ENCODE results near the gene SOX12. TPM values are rescaled to one million over a fixed set of nuclear protein-coding genes. Genes with fewer than 3 reads are reported as not detected.

Gene SOX12
- total and polyA plus RNA-seq, 9 donors = 5.9 to 27.7 (median 25.3) TPM

DNA sequence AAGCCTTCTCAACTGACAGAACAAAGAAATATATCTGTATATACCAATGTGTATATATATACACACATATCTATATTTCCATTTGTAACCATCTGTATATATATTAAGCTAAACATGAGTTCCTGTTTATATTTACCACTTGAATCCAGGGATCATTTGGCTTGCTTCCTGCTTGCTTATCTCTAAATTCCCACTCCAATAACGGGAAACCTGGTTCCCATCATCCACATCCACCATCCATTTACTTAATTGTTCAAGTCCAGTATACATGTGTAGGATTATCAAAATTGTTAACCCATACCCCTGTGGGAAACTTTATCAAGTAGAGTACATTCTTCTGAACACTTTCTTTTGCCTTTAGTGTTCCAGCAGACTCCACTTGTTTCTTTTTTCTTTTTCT, 12.5 kb upstream of the SOX12 start:
- Histone ChIP-seq H3K36me3 (ENCODE audit: control insufficient read depth, insufficient read depth, low read length) (no peaks in the 10 kb centered on the region), H3K4me3 (ENCODE audit: low read length) (no peak overlapping the region), H3K9me3 (replicated peaks; ENCODE audit: control insufficient read depth, low read depth, low read length) (no peaks in the 10 kb centered on the region), H3K4me1 (ENCODE audit: control insufficient read depth, insufficient read depth, low read length) (peaks cover 24% of the 10 kb centered on the region), H3K27ac (ENCODE audit: low read length) (no peak overlapping the region), H3K27me3 (ENCODE audit: control insufficient read depth, insufficient read depth, low read length) (no peaks in the 10 kb centered on the region)
- WGBS (ENCODE audit: insufficient coverage) = no CpG with 5 or more reads among the region's 1 CpG
- no peak for DNase-seq

DNA sequence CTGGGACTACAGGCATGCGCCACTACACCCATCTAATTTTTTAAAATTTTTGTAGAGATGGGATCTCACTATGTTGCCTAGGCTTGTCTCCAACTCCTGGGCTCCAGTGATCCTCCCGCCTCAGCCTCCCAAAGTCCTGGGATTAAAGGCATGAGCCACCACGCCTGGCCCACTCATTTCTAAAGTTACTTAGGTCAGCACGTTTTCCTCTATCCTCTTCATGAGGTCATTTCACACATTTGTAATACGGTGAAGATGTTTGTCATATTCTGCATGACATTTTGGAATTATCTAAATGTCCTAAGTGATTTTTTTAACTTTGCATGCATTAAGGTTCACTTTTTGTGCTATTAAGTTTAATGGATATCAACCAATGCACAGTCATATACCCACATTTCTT, 11.9 kb upstream of the SOX12 start:
- no peak overlapping the region for H3K27ac ChIP-seq (ENCODE audit: low read length)

DNA sequence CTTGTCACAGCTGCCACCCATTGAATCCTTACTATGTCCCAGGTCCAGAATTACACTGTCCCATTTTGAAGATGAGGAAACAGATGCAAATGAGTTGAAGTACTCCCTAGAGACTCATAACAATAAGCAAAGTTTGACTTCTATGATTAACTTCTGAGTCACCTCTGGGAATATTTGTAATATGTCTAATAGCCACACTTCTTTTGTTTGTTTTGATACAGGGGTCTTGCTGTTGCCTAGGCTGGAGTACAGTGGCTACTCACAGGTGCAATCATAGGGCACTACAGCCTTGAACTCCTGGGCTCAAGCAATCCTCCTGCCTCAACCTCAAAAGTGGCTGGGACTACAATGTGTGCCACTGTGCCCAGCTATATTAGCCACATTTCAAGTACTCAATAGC, 11.4 kb upstream of the SOX12 start:
- Histone ChIP-seq H3K27me3 (ENCODE audit: control insufficient read depth, insufficient read depth, low read length) (no peaks in the 10 kb centered on the region), H3K36me3 (ENCODE audit: control insufficient read depth, insufficient read depth, low read length) (no peaks in the 10 kb centered on the region), H3K4me1 (ENCODE audit: control insufficient read depth, insufficient read depth, low read length) (peaks cover 16% of the 10 kb centered on the region), H3K9me3 (replicated peaks; ENCODE audit: control insufficient read depth, low read depth, low read length) (no peaks in the 10 kb centered on the region), H3K4me3 (ENCODE audit: low read length) (no peak overlapping the region), H3K27ac (ENCODE audit: low read length) (no peak overlapping the region)
- DNase-seq = no peak

More for the DNA sequence above, 11.9 kb upstream of the SOX12 start:
- no peak overlapping the region for H3K4me3 ChIP-seq (ENCODE audit: low read length)
- 94% methylated on average over 2 of the region's 5 CpGs for WGBS (ENCODE audit: insufficient coverage)
- H3K4me1 ChIP-seq (ENCODE audit: control insufficient read depth, insufficient read depth, low read length) = peaks cover 22% of the 10 kb centered on the region
- H3K27me3 ChIP-seq (ENCODE audit: control insufficient read depth, insufficient read depth, low read length) = no peaks in the 10 kb centered on the region
- no peak for DNase-seq
- H3K9me3 ChIP-seq (replicated peaks; ENCODE audit: control insufficient read depth, low read depth, low read length) = no peaks in the 10 kb centered on the region
- H3K36me3 ChIP-seq (ENCODE audit: control insufficient read depth, insufficient read depth, low read length) = no peaks in the 10 kb centered on the region

DNA sequence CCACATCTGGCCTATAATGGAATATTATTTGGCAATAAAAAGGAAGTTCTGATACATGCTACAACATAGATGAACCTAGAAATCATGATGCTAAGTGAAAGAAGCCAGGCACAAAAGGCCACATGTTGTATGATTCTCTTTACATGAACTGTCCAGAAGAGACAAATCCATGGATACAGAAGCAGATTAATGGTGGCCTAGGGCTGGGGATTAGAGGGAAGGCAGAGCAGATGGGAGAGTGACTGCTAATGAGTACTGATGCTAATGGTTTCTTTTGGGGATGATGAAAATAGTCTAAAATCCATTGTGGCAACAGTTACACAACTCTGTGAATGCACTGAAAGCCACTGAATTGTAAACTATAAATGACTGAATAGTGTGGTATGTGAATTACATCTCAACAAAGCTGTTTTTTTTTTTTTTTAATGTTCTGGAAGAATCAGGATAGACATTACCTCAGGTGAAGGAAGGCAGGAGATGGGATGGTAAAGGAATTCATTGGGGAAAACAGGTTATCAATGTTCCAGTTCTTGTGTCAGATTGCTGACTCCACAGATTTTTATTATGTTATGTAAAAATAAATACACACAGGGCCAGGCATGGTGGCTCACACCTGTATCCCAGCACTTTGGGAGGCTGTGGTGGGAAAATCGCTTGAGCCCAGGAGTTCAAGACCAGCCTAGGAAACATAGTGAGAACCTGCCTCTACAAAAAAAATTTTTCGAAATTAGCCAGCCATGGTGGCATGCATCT, 8.9 kb upstream of the SOX12 start:
- peaks cover 5% of the 10 kb centered on the region for H3K36me3 ChIP-seq (ENCODE audit: control insufficient read depth, insufficient read depth, low read length)
- no peak for DNase-seq
- WGBS (ENCODE audit: insufficient coverage) = 80% methylated on average over 2 of the region's 2 CpGs
- H3K4me1 ChIP-seq (ENCODE audit: control insufficient read depth, insufficient read depth, low read length) = peaks cover 2% of the 10 kb centered on the region
- no peak overlapping the region for H3K27ac ChIP-seq (ENCODE audit: low read length)
- no peaks in the 10 kb centered on the region for H3K27me3 ChIP-seq (ENCODE audit: control insufficient read depth, insufficient read depth, low read length)
- H3K4me3 ChIP-seq (ENCODE audit: low read length) = no peak overlapping the region
- H3K9me3 ChIP-seq (replicated peaks; ENCODE audit: control insufficient read depth, low read depth, low read length) = no peaks in the 10 kb centered on the region

DNA sequence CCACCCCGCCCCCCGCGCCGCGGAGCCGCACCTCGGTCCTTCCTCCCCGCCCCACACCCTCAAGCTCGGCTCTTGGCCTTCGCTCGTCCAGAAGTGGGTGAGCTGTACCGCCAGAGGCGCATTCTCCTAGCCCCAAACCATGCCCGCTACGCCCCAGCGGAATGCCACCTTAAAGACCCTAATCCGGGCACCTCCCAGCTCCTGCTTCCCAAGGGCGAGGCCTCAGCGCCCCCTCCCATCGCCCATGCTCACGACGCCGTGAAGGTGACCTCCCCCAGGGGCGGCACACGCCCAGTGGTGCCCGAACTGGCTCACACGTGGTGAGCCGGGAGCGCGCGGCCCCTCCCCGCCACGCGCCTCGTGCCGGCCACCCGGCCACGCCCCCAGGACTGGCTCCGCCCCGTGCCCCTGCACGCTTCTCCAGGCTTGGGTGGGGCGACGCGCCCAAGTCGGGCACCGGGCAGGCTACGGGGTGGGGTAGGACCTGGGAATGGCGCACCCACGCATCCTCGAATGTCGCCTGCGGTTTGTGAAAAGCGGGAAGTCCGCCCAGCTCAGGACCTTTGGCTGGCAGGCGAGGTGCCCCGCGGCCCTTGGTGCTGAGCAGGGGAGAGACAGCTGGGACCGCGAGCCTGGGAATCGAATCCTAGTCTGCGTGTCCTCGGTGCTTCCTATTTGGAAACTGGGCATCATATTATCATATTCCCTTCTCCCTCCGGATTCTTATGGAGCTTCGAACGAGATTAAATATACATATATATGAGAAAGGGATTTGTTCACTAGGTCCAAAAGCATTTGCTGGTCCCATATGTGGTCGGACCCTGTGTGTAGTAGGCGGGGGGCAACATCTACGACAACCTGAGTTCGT, 941 bp upstream of the SOX12 start:
- WGBS (ENCODE audit: insufficient coverage) = 0% methylated on average over 55 of the region's 69 CpGs
- no peaks in the 10 kb centered on the region for H3K27me3 ChIP-seq (ENCODE audit: control insufficient read depth, insufficient read depth, low read length)
- peaks cover 18% of the 10 kb centered on the region for H3K36me3 ChIP-seq (ENCODE audit: control insufficient read depth, insufficient read depth, low read length)
- peak overlapping the region; percentile 99 for H3K27ac ChIP-seq (ENCODE audit: low read length)
- H3K9me3 ChIP-seq (replicated peaks; ENCODE audit: control insufficient read depth, low read depth, low read length) = no peaks in the 10 kb centered on the region
- H3K4me1 ChIP-seq (ENCODE audit: control insufficient read depth, insufficient read depth, low read length) = peaks cover 28% of the 10 kb centered on the region
- H3K4me3 ChIP-seq (ENCODE audit: low read length) = peak overlapping the region; percentile 83
- peak; percentile 92 for DNase-seq

DNA sequence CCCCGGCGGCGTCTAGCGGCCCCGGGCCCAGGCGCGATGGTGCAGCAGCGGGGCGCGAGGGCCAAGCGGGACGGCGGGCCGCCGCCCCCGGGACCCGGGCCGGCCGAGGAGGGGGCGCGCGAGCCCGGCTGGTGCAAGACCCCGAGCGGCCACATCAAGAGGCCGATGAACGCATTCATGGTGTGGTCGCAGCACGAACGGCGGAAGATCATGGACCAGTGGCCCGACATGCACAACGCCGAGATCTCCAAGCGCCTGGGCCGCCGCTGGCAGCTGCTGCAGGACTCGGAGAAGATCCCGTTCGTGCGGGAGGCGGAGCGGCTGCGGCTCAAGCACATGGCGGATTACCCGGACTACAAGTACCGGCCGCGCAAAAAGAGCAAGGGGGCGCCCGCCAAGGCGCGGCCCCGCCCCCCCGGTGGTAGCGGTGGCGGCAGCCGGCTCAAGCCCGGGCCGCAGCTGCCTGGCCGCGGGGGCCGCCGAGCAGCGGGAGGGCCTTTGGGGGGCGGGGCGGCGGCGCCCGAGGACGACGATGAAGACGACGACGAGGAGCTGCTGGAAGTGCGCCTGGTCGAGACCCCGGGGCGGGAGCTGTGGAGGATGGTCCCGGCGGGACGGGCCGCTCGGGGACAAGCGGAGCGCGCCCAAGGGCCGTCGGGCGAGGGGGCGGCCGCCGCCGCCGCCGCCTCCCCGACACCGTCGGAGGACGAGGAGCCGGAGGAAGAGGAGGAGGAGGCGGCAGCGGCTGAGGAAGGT, 715 bp downstream of the SOX12 start:
- peak; percentile 88 for DNase-seq
- under 1% methylated on average over 103 of the region's 103 CpGs for WGBS (ENCODE audit: insufficient coverage)
- H3K27ac ChIP-seq (ENCODE audit: low read length) = peak overlapping the region; percentile 94
- H3K4me3 ChIP-seq (ENCODE audit: low read length) = peak overlapping the region; percentile 74
- no peaks in the 10 kb centered on the region for H3K9me3 ChIP-seq (replicated peaks; ENCODE audit: control insufficient read depth, low read depth, low read length)
- peaks cover 16% of the 10 kb centered on the region for H3K36me3 ChIP-seq (ENCODE audit: control insufficient read depth, insufficient read depth, low read length)
- H3K27me3 ChIP-seq (ENCODE audit: control insufficient read depth, insufficient read depth, low read length) = no peaks in the 10 kb centered on the region
- peaks cover 42% of the 10 kb centered on the region for H3K4me1 ChIP-seq (ENCODE audit: control insufficient read depth, insufficient read depth, low read length)

DNA sequence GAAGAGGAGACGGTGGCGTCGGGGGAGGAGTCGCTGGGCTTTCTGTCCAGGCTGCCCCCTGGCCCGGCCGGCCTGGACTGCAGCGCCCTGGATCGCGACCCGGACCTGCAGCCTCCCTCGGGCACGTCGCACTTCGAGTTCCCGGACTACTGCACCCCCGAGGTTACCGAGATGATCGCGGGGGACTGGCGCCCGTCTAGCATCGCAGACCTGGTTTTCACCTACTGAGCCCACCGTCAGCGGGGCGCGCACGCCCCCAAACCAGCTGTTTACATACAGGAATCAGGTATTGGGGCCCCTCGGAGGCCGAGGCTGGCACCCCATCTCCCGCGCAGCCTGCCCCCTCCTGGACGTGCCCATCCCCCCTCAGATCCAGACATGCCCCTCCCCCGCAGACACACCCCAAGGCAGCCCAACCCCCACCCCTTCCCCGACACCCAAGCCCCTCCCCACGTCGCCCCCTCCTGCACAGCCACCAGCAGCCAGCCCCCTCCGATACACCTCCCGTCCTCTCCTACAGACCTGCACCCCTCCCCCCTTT, 1.4 kb downstream of the SOX12 start:
- H3K4me1 ChIP-seq (ENCODE audit: control insufficient read depth, insufficient read depth, low read length) = peaks cover 42% of the 10 kb centered on the region
- no peaks in the 10 kb centered on the region for H3K27me3 ChIP-seq (ENCODE audit: control insufficient read depth, insufficient read depth, low read length)
- peak; percentile 57 for DNase-seq
- peak overlapping the region; percentile 74 for H3K4me3 ChIP-seq (ENCODE audit: low read length)
- H3K36me3 ChIP-seq (ENCODE audit: control insufficient read depth, insufficient read depth, low read length) = peaks cover 16% of the 10 kb centered on the region
- WGBS (ENCODE audit: insufficient coverage) = under 1% methylated on average over 28 of the region's 38 CpGs
- no peaks in the 10 kb centered on the region for H3K9me3 ChIP-seq (replicated peaks; ENCODE audit: control insufficient read depth, low read depth, low read length)
- peak overlapping the region; percentile 94 for H3K27ac ChIP-seq (ENCODE audit: low read length)

DNA sequence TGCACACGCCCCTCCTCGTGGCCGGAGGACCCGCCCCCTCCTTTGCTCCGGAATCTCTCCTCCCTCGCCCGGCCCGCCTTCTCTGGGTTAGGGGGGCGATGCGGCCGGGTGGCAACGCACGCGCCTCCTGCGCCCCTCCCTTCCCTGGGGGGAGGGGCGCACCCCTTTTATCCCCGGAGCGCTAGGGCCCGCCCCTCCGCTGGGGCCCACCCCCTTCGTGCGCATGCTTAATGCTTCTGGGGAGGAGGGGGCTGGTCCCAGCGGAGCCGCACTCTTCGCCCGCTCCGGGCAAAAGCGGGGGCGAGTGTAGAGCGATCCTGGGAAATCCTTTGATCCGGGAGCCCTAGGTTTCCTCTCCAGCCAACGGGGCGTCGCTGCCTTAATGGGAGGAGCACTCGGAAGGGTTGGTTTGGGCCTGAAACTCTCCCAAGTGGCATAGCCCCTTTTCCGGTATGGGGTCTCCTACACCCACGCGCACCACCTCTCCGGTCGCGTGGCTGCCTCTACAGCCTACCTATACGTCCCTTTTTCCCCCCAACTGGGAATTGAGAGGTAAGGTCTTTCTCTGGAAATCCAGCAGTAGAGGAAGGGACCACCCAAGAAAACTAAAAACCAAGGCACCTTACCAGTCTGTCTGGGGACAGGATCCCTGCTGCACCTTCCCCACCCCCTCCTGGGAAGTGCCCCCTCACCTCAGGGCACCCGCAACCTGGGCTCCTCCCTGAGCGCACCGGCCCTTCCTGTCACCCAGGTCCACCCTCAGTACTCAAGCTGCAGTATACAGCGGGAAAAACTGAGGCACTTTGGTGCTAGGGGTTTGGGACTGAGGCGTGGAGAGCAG, 2.1 kb downstream of the SOX12 start:
- DNase-seq = peak; percentile 97
- H3K9me3 ChIP-seq (replicated peaks; ENCODE audit: control insufficient read depth, low read depth, low read length) = no peaks in the 10 kb centered on the region
- no peaks in the 10 kb centered on the region for H3K27me3 ChIP-seq (ENCODE audit: control insufficient read depth, insufficient read depth, low read length)
- peaks cover 16% of the 10 kb centered on the region for H3K36me3 ChIP-seq (ENCODE audit: control insufficient read depth, insufficient read depth, low read length)
- peak overlapping the region; percentile 74 for H3K4me3 ChIP-seq (ENCODE audit: low read length)
- peak overlapping the region; percentile 88 for H3K27ac ChIP-seq (ENCODE audit: low read length)
- WGBS (ENCODE audit: insufficient coverage) = 1% methylated on average over 25 of the region's 47 CpGs
- peaks cover 42% of the 10 kb centered on the region for H3K4me1 ChIP-seq (ENCODE audit: control insufficient read depth, insufficient read depth, low read length)
